Mucosa of descending colon (tissue), 3 donors: ENCODE measurements around the gene AICDA. TPM values are rescaled to one million over a fixed set of nuclear protein-coding genes. Genes with fewer than 3 reads are reported as not detected.

Experiments used
- ATAC-seq: fragments of 200-7000 bp; cut with Tn5 transposase; one replicate; pipeline ENCODE4 v1.9.1; 2020; ENCODE audit warnings: mild to moderate bottlenecking, moderate library complexity
- DNase-seq, 3 donors: peaks; one replicate each; pipeline ENCODE4 v3.0.0-alpha.2; 2020
- H3K36me3 ChIP-seq: fragments of 200-600 bp; one replicate; pipeline ENCODE4 v1.8.0; 2021; ENCODE audit warnings: low read depth, mild to moderate bottlenecking
- H3K4me1 ChIP-seq: fragments of 200-600 bp; one replicate; pipeline ENCODE4 v1.8.0; 2021; ENCODE audit warnings: low read depth, mild to moderate bottlenecking
- H3K4me3 ChIP-seq: fragments of 200-600 bp; one replicate; pipeline ENCODE4 v1.8.0; 2021; ENCODE audit warnings: mild to moderate bottlenecking
- H3K9me3 ChIP-seq: fragments of 200-600 bp; one replicate; pipeline ENCODE4 v1.8.0; 2021; ENCODE audit warnings: mild to moderate bottlenecking
- CTCF ChIP-seq: fragments of 200-600 bp; IDR thresholded peaks from one replicate; pipeline ENCODE4 v1.8.0; 2022; ENCODE audit warnings: antibody characterized with exemption, mild to moderate bottlenecking
- intact Hi-C, 2 donors: fragments of 100-400 bp; cut with DNase I in 1 of 2; cut with micrococcal nuclease in 1 of 2; formaldehyde crosslinking; loops; one replicate each; pipeline versions ENCODE4 v1.11.0 to v1.11.1; 2022; cut with DNase I, micrococcal nuclease
- total RNA-seq, 3 donors: library from RNA; stranded (reverse); fragmentation: NEBNext Ultra II Directional in 2 of 3; extraction: Animal tissue kit (Norgen Biotek cat#: 25700) in 2 of 3; gene quantifications; one replicate each; pipeline versions ENCODE4 v1.2.1 to v1.2.4, GENCODE V29; 2021 to 2023
- donor health status: DM: no; HTN: no; CAD: no; lungs with moderate emphysema.
- donor health status: DM: no; HTN: no; CAD: no.
- donor health status: DM: no; HTN: yes; CAD: no.

The AICDA gene
- total RNA-seq, 3 donors from 2014 or later, result not detected

GRCh38 chr12:8561011-8561410 is 51.6 kb downstream of the AICDA start:
- TF ChIP-seq CTCF, result no peak
- Histone ChIP-seq H3K9me3 (no peaks in the 10 kb centered on the region), H3K4me1 (no peaks in the 10 kb centered on the region), H3K4me3 (no peak overlapping the region), H3K36me3 (no peaks in the 10 kb centered on the region)
- no peak for DNase-seq
- intact Hi-C loops, result no loop called here
- no peak for ATAC-seq

DNA sequence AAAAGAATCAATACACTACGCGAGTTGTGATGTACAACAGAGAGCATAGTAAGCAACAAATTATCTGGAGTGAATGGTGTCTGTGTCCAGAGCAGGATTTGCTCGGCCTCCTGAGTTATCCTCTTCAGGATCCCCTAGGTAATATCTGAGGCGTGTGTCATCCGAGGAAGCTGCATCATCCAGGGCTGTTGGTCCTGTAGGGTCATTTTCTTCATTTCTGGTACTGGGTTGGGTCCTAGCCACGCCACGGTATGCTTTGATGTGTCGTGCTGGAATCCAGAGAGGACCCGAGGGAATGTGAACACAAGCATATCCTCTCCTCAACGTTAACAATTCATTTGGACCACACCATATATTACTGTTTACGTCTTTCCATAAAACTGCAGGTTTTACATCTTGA is 53.0 kb downstream of the AICDA start:
- no peaks in the 10 kb centered on the region for H3K36me3 ChIP-seq
- intact Hi-C loops, result no loop called here
- H3K4me1 ChIP-seq, result no peaks in the 10 kb centered on the region
- no peak for DNase-seq
- H3K9me3 ChIP-seq, result no peaks in the 10 kb centered on the region
- no peak overlapping the region for H3K4me3 ChIP-seq
- TF ChIP-seq CTCF, result no peak
- no peak for ATAC-seq

DNA sequence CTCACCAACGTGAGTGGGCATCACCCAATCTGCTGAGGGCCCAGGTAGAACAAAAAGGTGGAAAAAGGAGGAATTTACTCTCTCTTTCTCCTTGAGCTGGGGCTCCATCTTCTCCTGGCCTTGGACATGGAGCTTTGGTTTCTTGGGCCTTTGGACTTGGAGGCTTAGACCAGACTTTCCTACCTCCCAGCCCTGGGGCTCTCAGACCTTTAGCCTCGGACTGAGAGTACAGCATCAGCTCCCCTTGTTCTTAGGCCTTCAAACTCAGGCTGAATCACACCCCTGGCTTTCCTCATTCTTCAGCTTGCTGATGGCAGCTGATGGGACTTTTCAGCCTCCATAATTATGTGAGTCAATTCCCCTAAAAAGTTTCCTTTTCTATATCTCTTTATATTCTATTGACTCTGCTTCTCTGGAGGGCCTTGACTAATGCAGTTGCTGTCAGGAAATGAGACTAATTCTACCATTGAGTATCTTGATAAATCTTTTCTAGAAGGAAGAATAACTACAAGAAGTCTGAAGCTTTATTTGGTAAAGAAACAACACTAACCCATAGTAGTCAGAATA is 56.0 kb downstream of the AICDA start:
- H3K36me3 ChIP-seq, result no peaks in the 10 kb centered on the region
- DNase-seq (no peak), ATAC-seq (no peak)
- no peak for TF ChIP-seq CTCF
- intact Hi-C loops, result no loop called here
- no peak overlapping the region for H3K4me3 ChIP-seq
- H3K9me3 ChIP-seq, result no peaks in the 10 kb centered on the region
- no peaks in the 10 kb centered on the region for H3K4me1 ChIP-seq

- DNase-seq (no peak), ATAC-seq (no peak)
- Histone ChIP-seq H3K4me1 (no peaks in the 10 kb centered on the region), H3K36me3 (no peaks in the 10 kb centered on the region), H3K9me3 (no peaks in the 10 kb centered on the region), H3K4me3 (no peak overlapping the region)
- intact Hi-C loops, result no loop called here
- no peak for TF ChIP-seq CTCF
Measured at GRCh38 chr12:8554451-8555195, 58.0 kb downstream of the AICDA start.

DNA sequence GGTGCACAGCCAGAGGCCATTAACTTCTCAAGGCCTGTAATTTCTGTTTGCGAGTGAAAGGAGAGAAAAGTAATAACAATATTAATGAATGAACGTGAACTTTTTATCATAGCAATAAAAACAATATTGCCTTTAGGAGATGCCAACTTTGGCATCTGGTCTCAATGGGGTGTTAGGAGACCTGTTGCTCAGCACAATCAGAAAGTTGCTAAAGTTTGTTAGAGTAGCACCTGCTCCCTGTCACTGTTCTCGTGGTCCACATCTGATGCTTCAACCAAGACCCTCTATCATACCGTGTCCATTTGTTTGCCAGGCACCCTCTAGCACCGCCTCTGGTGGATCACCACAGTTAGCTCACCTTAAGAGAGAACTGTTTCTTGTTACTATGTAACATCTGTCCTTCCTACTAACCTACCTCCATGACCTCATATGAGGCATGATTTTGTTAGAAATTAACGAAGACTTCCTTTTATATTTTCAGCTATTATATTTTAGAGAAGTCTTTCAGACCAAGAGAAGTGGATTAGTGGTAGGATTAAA is 59.5 kb downstream of the AICDA start:
- Histone ChIP-seq H3K9me3 (no peaks in the 10 kb centered on the region), H3K36me3 (no peaks in the 10 kb centered on the region), H3K4me1 (no peaks in the 10 kb centered on the region), H3K4me3 (no peak overlapping the region)
- intact Hi-C loops, result no loop called here
- DNase-seq, result no peak
- no peak for ATAC-seq
- no peak for TF ChIP-seq CTCF

Other genes starting within 250 kb of the AICDA start
- not detected for gene CLEC6A, start 156.9 kb downstream of the AICDA start, total RNA-seq
- gene CLEC4D, start 99.4 kb downstream of the AICDA start, total RNA-seq, result under 1 TPM in 2 of 3 donors, not detected in 1; 0.39 to 0.41 TPM
- gene CLEC4E, start 72.0 kb downstream of the AICDA start, total RNA-seq, result 1 to 10 TPM in 1 of 3 donors, under 1 TPM in 1, not detected in 1; 0.55 to 2.3 TPM
- gene MFAP5, start 50.0 kb upstream of the AICDA start, total RNA-seq, result 10 to 100 TPM; 10.7 to 43.1 (median 25.0) TPM
- gene RIMKLB, start 85.1 kb upstream of the AICDA start, total RNA-seq, result 10 to 100 TPM in 1 of 3 donors, 1 to 10 TPM in 2; 3.7 to 30.9 (median 7.6) TPM
- gene A2ML1, start 209.8 kb upstream of the AICDA start, total RNA-seq, result under 1 TPM in 1 of 3 donors, not detected in 2; 0.46 TPM